ENCODE data around the gene FARP1. TPM values are rescaled to one million over a fixed set of nuclear protein-coding genes. Genes with fewer than 3 reads are reported as not detected.
A peak's percentile ranks its signal among the peaks of the same experiment; 100 is the strongest.

The FARP1 gene
- polyA plus RNA-seq, 2 of the 4 experiments (the other 2 are of a cell fraction): 9.4 to 13.0 TPM

DNA sequence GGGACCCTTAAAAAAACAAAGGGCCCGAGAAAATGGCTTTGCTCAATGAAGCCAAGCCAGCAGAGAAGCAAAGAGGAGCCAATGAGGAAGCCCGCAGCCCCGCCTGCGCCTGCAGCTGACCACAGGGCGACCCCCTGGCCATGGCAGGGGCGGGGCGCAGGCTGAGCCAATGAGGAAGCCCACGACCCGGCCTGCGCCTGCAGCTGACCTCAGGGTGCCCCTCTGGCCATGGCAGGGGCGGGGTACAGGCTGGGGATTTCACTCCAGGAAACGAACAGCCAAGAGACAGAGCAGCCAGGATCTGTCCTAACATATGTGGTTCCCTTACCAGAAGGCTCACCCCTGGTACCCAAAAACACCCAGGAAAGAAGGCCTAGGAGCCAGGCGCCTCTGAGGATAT is 332.6 kb downstream of the FARP1 start:
- FAIRE-seq: no peak
- Histone ChIP-seq H3K4me2 (no peak overlapping the region), H3K4me1 (peaks cover 10% of the 10 kb centered on the region; the same call in 2 of the 3 replicates), H3K27ac (peak overlapping the region in 1 of 2 experiments; percentile 19; a peak in 1 of 6 replicates), H3K4me3 (no peak overlapping the region), H3K9me3 (no peaks in the 10 kb centered on the region)
- POLR2A ChIA-PET: no interaction called here
- 88% methylated on average over 9 of the region's 13 CpGs for WGBS (ENCODE audit: missing lambda C conversion rate)
- CTCF ChIA-PET: interaction anchor here (1.0 to 1.5 kb wide), 2 partner anchors 29 to 30 kb away, joined by 3 to 6 read pairs; no protein-coding TSS in a partner anchor
- TF ChIP-seq TP53 (CRISPR knock-in tag; IDR thresholded peaks at IDR 0.05): no peak
- TF ChIP-seq PHF8 (IDR thresholded peaks at IDR 0.05; ENCODE audit: borderline replicate concordance, low read depth): no peak
- TF ChIP-seq CBX2 (IDR thresholded peaks at IDR 0.05; ENCODE audit: borderline replicate concordance, low read depth): no peak
- TF ChIP-seq USF2 (IDR thresholded peaks at IDR 0.05): no peak
- no peak; a peak in 1 of 6 replicates for ATAC-seq
- DNase-seq (ENCODE audit: low read depth in 1 of 2, low spot score in 1 of 2): no peak

DNA sequence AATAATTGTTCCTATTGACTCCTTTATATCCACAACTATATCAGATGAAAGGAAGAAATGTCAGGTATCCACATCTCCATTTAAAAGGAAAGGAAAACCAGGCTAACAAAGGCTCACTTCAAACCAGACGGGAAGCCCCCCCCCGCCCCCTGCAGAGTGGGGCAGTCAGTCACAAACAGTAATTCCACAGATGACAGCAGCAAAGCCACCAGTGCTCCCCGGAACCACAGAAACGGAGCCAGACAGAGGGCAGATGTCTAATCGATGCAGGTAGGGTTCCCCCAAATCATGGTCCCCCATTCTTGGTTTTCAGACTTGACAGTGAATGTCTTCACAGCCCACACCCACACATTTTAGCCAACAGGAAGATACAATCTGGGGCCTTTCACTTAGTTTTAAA is 333.2 kb downstream of the FARP1 start:
- WGBS (ENCODE audit: missing lambda C conversion rate): 73% methylated on average over 5 of the region's 5 CpGs
- CTCF ChIA-PET: interaction anchor here (1.0 kb wide), 1 partner anchor 29 kb away, joined by 3 read pairs; no protein-coding TSS in a partner anchor

GRCh38 chr13:98476538-98476966 is 333.7 kb downstream of the FARP1 start:
- H3K9me3 ChIP-seq: no peaks in the 10 kb centered on the region
- no peak overlapping the region for H3K4me2 ChIP-seq
- ChIA-PET CTCF (interaction anchor here (1.0 to 1.8 kb wide), 2 partner anchors 10 to 30 kb away, joined by 3 to 4 read pairs; no protein-coding TSS in a partner anchor), POLR2A (no interaction called here)
- DNase-seq (ENCODE audit: low read depth in 1 of 2, low spot score in 1 of 2): no peak
- peak; percentile 16 to 46; a peak in 2 of 6 replicates for ATAC-seq
- no peak overlapping the region for H3K4me3 ChIP-seq
- TF ChIP-seq PHF8 (IDR thresholded peaks at IDR 0.05; ENCODE audit: borderline replicate concordance, low read depth) (no peak), HES2 (IDR thresholded peaks at IDR 0.05) (no peak), KDM1A (IDR thresholded peaks at IDR 0.05; ENCODE audit: low read depth) (no peak), TP53 (CRISPR knock-in tag; IDR thresholded peaks at IDR 0.05) (no peak), ZC3H11A (IDR thresholded peaks at IDR 0.05) (no peak), POLR2A (IDR thresholded peaks at IDR 0.05; ENCODE audit: low read length) (no peak), RNF2 (IDR thresholded peaks at IDR 0.05; ENCODE audit: borderline replicate concordance, low read depth) (no peak), HOXB13 (CRISPR knock-in tag; IDR thresholded peaks at IDR 0.05; ENCODE audit: low read depth) (no peak), RCOR1 (IDR thresholded peaks at IDR 0.05; ENCODE audit: low read depth, low read length) (no peak), POLR2AphosphoS2 (conservative IDR thresholded peaks at IDR 0.05; ENCODE audit: low read length) (no peak), FOXS1 (CRISPR knock-in tag; IDR thresholded peaks at IDR 0.05) (no peak), KDM5A (IDR thresholded peaks at IDR 0.05) (no peak), HMGXB4 (CRISPR knock-in tag; IDR thresholded peaks at IDR 0.05; ENCODE audit: borderline replicate concordance) (no peak), BHLHE40 (IDR thresholded peaks at IDR 0.05; ENCODE audit: low read depth, low read length) (no peak), JUNB (IDR thresholded peaks at IDR 0.05) (no peak), CBX8 (IDR thresholded peaks at IDR 0.05) (no peak), TFCP2L1 (CRISPR knock-in tag; IDR thresholded peaks at IDR 0.05) (no peak), CHD2 (IDR thresholded peaks at IDR 0.05; ENCODE audit: low read length, partially characterized antibody) (no peak)
- TF ChIP-seq, protein P1, sequence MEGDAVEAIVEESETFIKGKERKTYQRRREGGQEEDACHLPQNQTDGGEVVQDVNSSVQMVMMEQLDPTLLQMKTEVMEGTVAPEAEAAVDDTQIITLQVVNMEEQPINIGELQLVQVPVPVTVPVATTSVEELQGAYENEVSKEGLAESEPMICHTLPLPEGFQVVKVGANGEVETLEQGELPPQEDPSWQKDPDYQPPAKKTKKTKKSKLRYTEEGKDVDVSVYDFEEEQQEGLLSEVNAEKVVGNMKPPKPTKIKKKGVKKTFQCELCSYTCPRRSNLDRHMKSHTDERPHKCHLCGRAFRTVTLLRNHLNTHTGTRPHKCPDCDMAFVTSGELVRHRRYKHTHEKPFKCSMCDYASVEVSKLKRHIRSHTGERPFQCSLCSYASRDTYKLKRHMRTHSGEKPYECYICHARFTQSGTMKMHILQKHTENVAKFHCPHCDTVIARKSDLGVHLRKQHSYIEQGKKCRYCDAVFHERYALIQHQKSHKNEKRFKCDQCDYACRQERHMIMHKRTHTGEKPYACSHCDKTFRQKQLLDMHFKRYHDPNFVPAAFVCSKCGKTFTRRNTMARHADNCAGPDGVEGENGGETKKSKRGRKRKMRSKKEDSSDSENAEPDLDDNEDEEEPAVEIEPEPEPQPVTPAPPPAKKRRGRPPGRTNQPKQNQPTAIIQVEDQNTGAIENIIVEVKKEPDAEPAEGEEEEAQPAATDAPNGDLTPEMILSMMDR (IDR thresholded peaks at IDR 0.05): no peak
- TF ChIP-seq, protein P2, sequence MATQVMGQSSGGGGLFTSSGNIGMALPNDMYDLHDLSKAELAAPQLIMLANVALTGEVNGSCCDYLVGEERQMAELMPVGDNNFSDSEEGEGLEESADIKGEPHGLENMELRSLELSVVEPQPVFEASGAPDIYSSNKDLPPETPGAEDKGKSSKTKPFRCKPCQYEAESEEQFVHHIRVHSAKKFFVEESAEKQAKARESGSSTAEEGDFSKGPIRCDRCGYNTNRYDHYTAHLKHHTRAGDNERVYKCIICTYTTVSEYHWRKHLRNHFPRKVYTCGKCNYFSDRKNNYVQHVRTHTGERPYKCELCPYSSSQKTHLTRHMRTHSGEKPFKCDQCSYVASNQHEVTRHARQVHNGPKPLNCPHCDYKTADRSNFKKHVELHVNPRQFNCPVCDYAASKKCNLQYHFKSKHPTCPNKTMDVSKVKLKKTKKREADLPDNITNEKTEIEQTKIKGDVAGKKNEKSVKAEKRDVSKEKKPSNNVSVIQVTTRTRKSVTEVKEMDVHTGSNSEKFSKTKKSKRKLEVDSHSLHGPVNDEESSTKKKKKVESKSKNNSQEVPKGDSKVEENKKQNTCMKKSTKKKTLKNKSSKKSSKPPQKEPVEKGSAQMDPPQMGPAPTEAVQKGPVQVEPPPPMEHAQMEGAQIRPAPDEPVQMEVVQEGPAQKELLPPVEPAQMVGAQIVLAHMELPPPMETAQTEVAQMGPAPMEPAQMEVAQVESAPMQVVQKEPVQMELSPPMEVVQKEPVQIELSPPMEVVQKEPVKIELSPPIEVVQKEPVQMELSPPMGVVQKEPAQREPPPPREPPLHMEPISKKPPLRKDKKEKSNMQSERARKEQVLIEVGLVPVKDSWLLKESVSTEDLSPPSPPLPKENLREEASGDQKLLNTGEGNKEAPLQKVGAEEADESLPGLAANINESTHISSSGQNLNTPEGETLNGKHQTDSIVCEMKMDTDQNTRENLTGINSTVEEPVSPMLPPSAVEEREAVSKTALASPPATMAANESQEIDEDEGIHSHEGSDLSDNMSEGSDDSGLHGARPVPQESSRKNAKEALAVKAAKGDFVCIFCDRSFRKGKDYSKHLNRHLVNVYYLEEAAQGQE (IDR thresholded peaks at IDR 0.05): no peak
- peaks cover 16% of the 10 kb centered on the region; the same call in 2 of the 3 replicates for H3K4me1 ChIP-seq
- H3K27ac ChIP-seq: peak overlapping the region in 1 of 2 experiments; percentile 42; a peak in 3 of 6 replicates
- 84% methylated on average over 11 of the region's 13 CpGs for WGBS (ENCODE audit: missing lambda C conversion rate)
- FAIRE-seq: no peak

More for the DNA sequence above, 333.2 kb downstream of the FARP1 start:
- H3K27ac ChIP-seq: peak overlapping the region in 1 of 2 experiments; percentile 42; a peak in 3 of 6 replicates
- H3K4me3 ChIP-seq: no peak overlapping the region
- POLR2A ChIA-PET: no interaction called here
- no peak for TF ChIP-seq ZC3H11A (IDR thresholded peaks at IDR 0.05)
- no peak for TF ChIP-seq RAD21 (conservative IDR thresholded peaks at IDR 0.05 in 1 of 2, IDR thresholded peaks at IDR 0.05 in 1 of 2)
- no peak for TF ChIP-seq CBX8 (IDR thresholded peaks at IDR 0.05)
- TF ChIP-seq KDM1A (IDR thresholded peaks at IDR 0.05; ENCODE audit: low read depth): no peak
- no peak for TF ChIP-seq PHF8 (IDR thresholded peaks at IDR 0.05; ENCODE audit: borderline replicate concordance, low read depth)
- TF ChIP-seq, protein P3, sequence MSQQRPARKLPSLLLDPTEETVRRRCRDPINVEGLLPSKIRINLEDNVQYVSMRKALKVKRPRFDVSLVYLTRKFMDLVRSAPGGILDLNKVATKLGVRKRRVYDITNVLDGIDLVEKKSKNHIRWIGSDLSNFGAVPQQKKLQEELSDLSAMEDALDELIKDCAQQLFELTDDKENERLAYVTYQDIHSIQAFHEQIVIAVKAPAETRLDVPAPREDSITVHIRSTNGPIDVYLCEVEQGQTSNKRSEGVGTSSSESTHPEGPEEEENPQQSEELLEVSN (IDR thresholded peaks at IDR 0.05; ENCODE audit: borderline replicate concordance, low read depth): no peak
- ATAC-seq: no peak
- DNase-seq (ENCODE audit: low read depth in 1 of 2, low spot score in 1 of 2): no peak
- no peaks in the 10 kb centered on the region for H3K9me3 ChIP-seq
- no peak for FAIRE-seq
- peaks cover 12% of the 10 kb centered on the region; the same call in 2 of the 3 replicates for H3K4me1 ChIP-seq
- H3K4me2 ChIP-seq: no peak overlapping the region

All from A549 (cell line).